Stimulated activated CD8-positive, alpha-beta memory T cell treated with anti-CD3 and anti-CD28 coated beads, Interleukin-12 subunit alpha, Interleukin-12 subunit beta, amount 100 ng/mL, for 4 hours (primary cell): ENCODE results near the gene CELSR1.
"Not testable (repeated sequence)": the region's sequence is repeated elsewhere in the genome, so short reads cannot be mapped to it uniquely, and the experiment has no call there.

Source experiments
- DNase-seq: peaks from one replicate; pipeline ENCODE4 v3.0.0-alpha.2; 2020; ENCODE audit warnings: low read depth

CELSR1 gene

GRCh38 chr22:46513908-46514550 lies 23.4 kb downstream of the CELSR1 start:
- no peak for DNase-seq

- no peak for DNase-seq
These were observed 24.7 kb downstream of the CELSR1 start for GRCh38 chr22:46512683-46513082.

GRCh38 chr22:46512039-46512370 lies 25.4 kb downstream of the CELSR1 start:
- no peak for DNase-seq

- DNase-seq: no peak
These were observed 26.0 kb downstream of the CELSR1 start for GRCh38 chr22:46511151-46512038.

- no peak for DNase-seq
These were observed 27.9 kb downstream of the CELSR1 start for GRCh38 chr22:46509416-46510089.

- DNase-seq: no peak
These were observed 28.9 kb downstream of the CELSR1 start for GRCh38 chr22:46508491-46508999.

- no peak for DNase-seq
These were observed 29.7 kb downstream of the CELSR1 start for GRCh38 chr22:46507451-46508425.

- DNase-seq: no peak
These were observed 32.8 kb downstream of the CELSR1 start for GRCh38 chr22:46504584-46504983.

GRCh38 chr22:46502440-46503175 lies 34.8 kb downstream of the CELSR1 start:
- no peak for DNase-seq

- DNase-seq: no peak
These were observed 35.7 kb downstream of the CELSR1 start for GRCh38 chr22:46501701-46502100.

GRCh38 chr22:46501265-46501664 lies 36.2 kb downstream of the CELSR1 start:
- DNase-seq: not testable (repeated sequence)

- no peak for DNase-seq
These were observed 37.2 kb downstream of the CELSR1 start for GRCh38 chr22:46500201-46500600.

GRCh38 chr22:46499805-46500189 lies 37.6 kb downstream of the CELSR1 start:
- no peak for DNase-seq

GRCh38 chr22:46491946-46492345 lies 45.5 kb downstream of the CELSR1 start:
- DNase-seq: no peak

GRCh38 chr22:46490538-46490937 lies 46.9 kb downstream of the CELSR1 start:
- no peak for DNase-seq

- no peak for DNase-seq
These were observed 50.3 kb downstream of the CELSR1 start for GRCh38 chr22:46486996-46487717.

- no peak for DNase-seq
These were observed 52.4 kb downstream of the CELSR1 start for GRCh38 chr22:46484861-46485595.

- DNase-seq: no peak
These were observed 53.1 kb downstream of the CELSR1 start for GRCh38 chr22:46484156-46484860.

- no peak for DNase-seq
These were observed 54.1 kb downstream of the CELSR1 start for GRCh38 chr22:46483353-46483752.
